Ovary (tissue), 9 donors: Measurements from ENCODE around the gene EML6. TPM values are rescaled to one million over a fixed set of nuclear protein-coding genes. Genes with fewer than 3 reads are reported as not detected.

ENCODE experiments used
- DNase-seq, 5 donors: peaks; one replicate each; pipeline ENCODE4 v3.0.0-alpha.2; 2019 to 2020
- H3K27ac ChIP-seq, 2 donors: fragments of 200-600 bp; one replicate each; pipeline versions ENCODE4 v1.5.1 to v1.8.0; 2019 to 2022
- H3K27me3 ChIP-seq: fragments of 200-600 bp; one replicate; pipeline ENCODE4 v1.8.0; 2022
- H3K36me3 ChIP-seq: fragments of 200-600 bp; sonication (generic); one replicate; pipeline ENCODE4 v1.5.1; 2019
- H3K4me1 ChIP-seq: one replicate; pipeline ENCODE4 v1.8.1; 2013; ENCODE audit warnings: mild to moderate bottlenecking, moderate library complexity; ENCODE audit not compliant: insufficient read depth
- H3K4me3 ChIP-seq: fragments of 200-600 bp; sonication (generic); one replicate; pipeline ENCODE4 v1.5.1; 2017
- H3K9me3 ChIP-seq, 2 donors: fragments of 200-600 bp in 1 of 2; sonication (generic) in 1 of 2; one replicate each; pipeline versions ENCODE4 v1.5.1 to v1.8.1; 2013 to 2019; ENCODE audit warnings: mild to moderate bottlenecking in 1 of 2, moderate library complexity in 1 of 2
- CTCF ChIP-seq, 3 donors: fragments of 450-650 bp in 2 of 3; fragments of 200-600 bp in 1 of 3; IDR thresholded peaks; one replicate each; pipeline versions ENCODE4 v1.5.1 to v1.8.0; 2016 to 2022; ENCODE audit warnings: antibody characterized with exemption in 3 of 3, mild to moderate bottlenecking in 1 of 3
- EP300 ChIP-seq: sonication (generic); formaldehyde crosslinking; IDR thresholded peaks from one replicate; pipeline ENCODE4 v1.6.1; 2017; ENCODE audit warnings: antibody characterized with exemption
- POLR2A ChIP-seq: fragments of 450-650 bp; IDR thresholded peaks from one replicate; pipeline ENCODE4 v1.6.1; 2017; ENCODE audit warnings: antibody characterized with exemption, mild to moderate bottlenecking, moderate library complexity
- WGBS, 3 donors: extraction: QIAGEN DNeasy Blood & Tissue Kit in 1 of 3; methylation state at CpG; one replicate each; pipeline versions ENCODE4 v1.1.5 to v1.1.7; 2013 to 2017; 5-methylcytosine and 5-hydroxymethylcytosine counted together
- intact Hi-C, 4 donors: fragments of 100-400 bp; cut with DNase I; formaldehyde crosslinking; loops; one replicate each; pipeline versions ENCODE4 v1.11.0 to v1.15.1; 2022 to 2023
- polyA plus RNA-seq, 2 donors: library from polyadenylated mRNA; stranded (reverse); fragments of 200-250 nt in 1 of 2; fragments of 350-450 nt in 1 of 2; fragmentation: Illumina TruSeq in 1 of 2; extraction: RNeasy Lipid Tissue Mini Kit (QIAGEN cat#74804) in 1 of 2; gene quantifications; one replicate each; pipeline ENCODE4 v1.2.3, GENCODE V29; 2013 to 2014
- total RNA-seq, 7 donors: library from RNA; depleted of rRNA in 2 of 7; stranded (reverse); fragments of >200 nt in 2 of 7; fragmentation: NEBNext Ultra II Directional in 3 of 7; extraction: Animal tissue kit (Norgen Biotek cat#: 25700) in 3 of 7; gene quantifications; one replicate each; pipeline versions ENCODE4 v1.1.0 to v1.2.4, GENCODE V29; 2016 to 2023
- donor health status: DM: no; HTN: no; CAD: no; lungs with moderate emphysema.
- donor health status: DM: no; HTN: no; CAD: no.
- donor health status: Bipolar disorder and iron deficiency.
- donor health status: DM: yes; HTN: yes; CAD: no.
- donor health status: DM: no; HTN: no; CAD: no.
- donor health status: DM: yes; HTN: yes; CAD: no.

Gene EML6
- total and polyA plus RNA-seq, 9 donors = 0.22 to 3.7 (median 0.48) TPM

GRCh38 chr2:54960164-54960563 lies 236.7 kb downstream of the EML6 start:
- no peaks in the 10 kb centered on the region for H3K9me3 ChIP-seq
- intact Hi-C loops = no loop called here
- 66 to 75% (median 73%) methylated on average over 7 of the region's 7 CpGs for WGBS, 3 donors
- no peak for DNase-seq
- H3K36me3 ChIP-seq = no peaks in the 10 kb centered on the region
- no peak overlapping the region for H3K4me3 ChIP-seq
- H3K27ac ChIP-seq = no peak overlapping the region
- no peaks in the 10 kb centered on the region for H3K4me1 ChIP-seq
- H3K27me3 ChIP-seq = no peaks in the 10 kb centered on the region
- TF ChIP-seq POLR2A = no peak
- TF ChIP-seq CTCF (IDR thresholded peaks at IDR 0.05) = no peak
- TF ChIP-seq EP300 = no peak

GRCh38 chr2:54962511-54962910 lies 239.0 kb downstream of the EML6 start:
- Histone ChIP-seq H3K4me3 (no peak overlapping the region), H3K4me1 (no peaks in the 10 kb centered on the region), H3K9me3 (no peaks in the 10 kb centered on the region), H3K27me3 (no peaks in the 10 kb centered on the region), H3K36me3 (no peaks in the 10 kb centered on the region), H3K27ac (no peak overlapping the region)
- WGBS, 3 donors = 93 to 94% (median 94%) methylated on average over 13 of the region's 13 CpGs
- DNase-seq = no peak
- intact Hi-C loops = no loop called here
- TF ChIP-seq POLR2A = no peak
- TF ChIP-seq EP300 = no peak
- no peak for TF ChIP-seq CTCF (IDR thresholded peaks at IDR 0.05)

GRCh38 chr2:54962935-54963440 lies 239.5 kb downstream of the EML6 start:
- no peaks in the 10 kb centered on the region for H3K27me3 ChIP-seq
- H3K27ac ChIP-seq = no peak overlapping the region
- no peaks in the 10 kb centered on the region for H3K4me1 ChIP-seq
- DNase-seq = no peak
- no peaks in the 10 kb centered on the region for H3K9me3 ChIP-seq
- no peak for TF ChIP-seq POLR2A
- no peak for TF ChIP-seq CTCF (IDR thresholded peaks at IDR 0.05)
- no peak for TF ChIP-seq EP300
- intact Hi-C loops = no loop called here
- no peaks in the 10 kb centered on the region for H3K36me3 ChIP-seq
- WGBS, 3 donors = 49 to 57% (median 55%) methylated on average over 3 of the region's 3 CpGs
- no peak overlapping the region for H3K4me3 ChIP-seq

- Histone ChIP-seq H3K4me1 (no peaks in the 10 kb centered on the region), H3K36me3 (no peaks in the 10 kb centered on the region), H3K27ac (no peak overlapping the region), H3K4me3 (no peak overlapping the region), H3K27me3 (no peaks in the 10 kb centered on the region), H3K9me3 (no peaks in the 10 kb centered on the region)
- intact Hi-C loops = no loop called here
- WGBS, 3 donors = 88 to 96% (median 88%) methylated on average over 2 of the region's 2 CpGs
- no peak for DNase-seq
- TF ChIP-seq CTCF (IDR thresholded peaks at IDR 0.05) = no peak
- TF ChIP-seq POLR2A = no peak
- TF ChIP-seq EP300 = no peak
Measured at GRCh38 chr2:54963476-54963875, 240.0 kb downstream of the EML6 start.

GRCh38 chr2:54964271-54964670 lies 240.8 kb downstream of the EML6 start:
- Histone ChIP-seq H3K9me3 (no peaks in the 10 kb centered on the region), H3K4me1 (no peaks in the 10 kb centered on the region), H3K36me3 (no peaks in the 10 kb centered on the region), H3K27me3 (no peaks in the 10 kb centered on the region), H3K27ac (no peak overlapping the region), H3K4me3 (no peak overlapping the region)
- no peak for DNase-seq
- intact Hi-C loops = no loop called here
- WGBS, 3 donors = 92 to 96% (median 93%) methylated on average over 8 of the region's 8 CpGs
- TF ChIP-seq POLR2A (no peak), EP300 (no peak), CTCF (IDR thresholded peaks at IDR 0.05) (no peak)
